OCI-LY7 (cell line): ENCODE results near the gene KRTCAP2. TPM values are rescaled to one million over a fixed set of nuclear protein-coding genes. Genes with fewer than 3 reads are reported as not detected.

Source experiments
- BruUV-seq: library from RNA; stranded (reverse); fragments of 400-500 nt; replicated peaks from 2 replicates; lab custom pipeline; 2021; lab: Mats Ljungman, UMichigan
- CTCF ChIA-PET: fragments of 300-600 bp; sonication (Branson Sonifier 250); formaldehyde crosslinking; loops from one replicate; lab custom pipeline; 2022; ENCODE audit warnings: antibody characterized with exemption; ENCODE audit not compliant: unreplicated experiment; lab: Charles Lee
- POLR2A ChIA-PET: fragments of 300-600 bp; sonication (Branson Sonifier 250); formaldehyde crosslinking; loops from one replicate; lab custom pipeline; 2022; ENCODE audit warnings: antibody characterized with exemption; lab: Charles Lee
- DNase-seq: peaks from one replicate; pipeline ENCODE4 v3.0.0-alpha.2; 2015; ENCODE audit warnings: low spot score
- H2AFZ ChIP-seq: fragments of 200-600 bp; sonication (generic), shearing (Covaris generic); 2 replicates; pipeline ENCODE4 v1.6.1; 2014; ENCODE audit warnings: mild to moderate bottlenecking, antibody characterized with exemption, low read length, moderate library complexity
- H3K27ac ChIP-seq: fragments of 200-600 bp; sonication (generic); 2 replicates; pipeline ENCODE4 v1.5.1; 2014; ENCODE audit warnings: mixed run types, low read depth, mild to moderate bottlenecking, moderate library complexity, low read length, inconsistent platforms; ENCODE audit not compliant: poor library complexity, severe bottlenecking
- H3K36me3 ChIP-seq: fragments of 200-600 bp; sonication (generic); 2 replicates; pipeline ENCODE4 v1.6.1; 2014; ENCODE audit warnings: mild to moderate bottlenecking, antibody characterized with exemption, low read length, moderate library complexity, mixed read lengths; ENCODE audit not compliant: insufficient read depth
- H3K4me1 ChIP-seq: fragments of 200-600 bp; sonication (generic); 2 replicates; pipeline ENCODE4 v1.5.1; 2014; ENCODE audit warnings: mild to moderate bottlenecking, low read length; ENCODE audit not compliant: insufficient read depth, poor library complexity, severe bottlenecking
- H3K4me2 ChIP-seq: fragments of 200-600 bp; sonication (generic); 2 replicates; pipeline ENCODE4 v1.6.1; 2014; ENCODE audit warnings: mild to moderate bottlenecking, low read length
- H3K4me3 ChIP-seq: fragments of 200-600 bp; sonication (generic); 2 replicates; pipeline ENCODE4 v1.5.1; 2014; ENCODE audit warnings: mild to moderate bottlenecking, low read depth, low read length; ENCODE audit not compliant: poor library complexity, severe bottlenecking
- H3K79me2 ChIP-seq: fragments of 200-600 bp; sonication (generic); 2 replicates; pipeline ENCODE4 v1.6.1; 2016; ENCODE audit warnings: low read depth, mild to moderate bottlenecking, low read length, moderate library complexity, mixed read lengths; ENCODE audit not compliant: insufficient read depth
- H3K9me2 ChIP-seq: fragments of 200-600 bp; sonication (generic); 2 replicates; pipeline ENCODE4 v1.6.1; 2016; ENCODE audit warnings: mild to moderate bottlenecking, low read length, mixed read lengths; ENCODE audit not compliant: insufficient read depth
- H3K9me3 ChIP-seq: fragments of 200-600 bp; sonication (generic); 2 replicates; pipeline ENCODE4 v1.6.1; 2014; ENCODE audit warnings: mild to moderate bottlenecking, mixed run types, low read length, mixed read lengths
- H4K20me1 ChIP-seq: fragments of 200-600 bp; sonication (generic); 2 replicates; pipeline ENCODE4 v1.6.1; 2014; ENCODE audit warnings: mild to moderate bottlenecking, antibody characterized with exemption, low read length, moderate library complexity, mixed read lengths; ENCODE audit not compliant: insufficient read depth
- EZH2phosphoT487 ChIP-seq: fragments of 200-600 bp; sonication (generic); IDR thresholded peaks from 2 replicates; pipeline ENCODE4 v1.6.1; 2018; ENCODE audit warnings: low read depth, borderline replicate concordance, mild to moderate bottlenecking, mixed run types, antibody characterized with exemption, low read length, moderate library complexity, mixed read lengths
- intact Hi-C: fragments of 100-400 bp; cut with micrococcal nuclease; formaldehyde crosslinking; loops from one replicate; pipeline ENCODE4 v1.10.0; 2022; ENCODE audit not compliant: unreplicated experiment
- total RNA-seq, 2 experiments: library from RNA; depleted of rRNA in 1 of 2; stranded (reverse); fragments of >200 nt in 1 of 2; shearing (Covaris generic) in 1 of 2; gene quantifications; 2 replicates each; pipeline ENCODE4 v1.2.3, GENCODE V29; 2014 to 2022
- TF ChIP-seq, protein P1 (sequence below): fragments of 200-600 bp; sonication (generic); conservative IDR thresholded peaks from 2 replicates; pipeline ENCODE4 v1.5.1; 2014; ENCODE audit warnings: mild to moderate bottlenecking, antibody characterized with exemption, low read length, moderate library complexity, mixed read lengths

KRTCAP2 gene
- total RNA-seq, 2 experiments from 2014 or later, result 128 to 141 TPM

- ChIA-PET CTCF (no interaction called here), POLR2A (no interaction called here)
- no peak overlapping the region for H2AFZ ChIP-seq
- BruUV-seq, result no TSS peak
- no peaks in the 10 kb centered on the region for H3K9me3 ChIP-seq
- no peaks in the 10 kb centered on the region for H3K36me3 ChIP-seq
- no peaks in the 10 kb centered on the region for H4K20me1 ChIP-seq
- no peak for TF ChIP-seq EZH2phosphoT487
- TF ChIP-seq, protein P1, sequence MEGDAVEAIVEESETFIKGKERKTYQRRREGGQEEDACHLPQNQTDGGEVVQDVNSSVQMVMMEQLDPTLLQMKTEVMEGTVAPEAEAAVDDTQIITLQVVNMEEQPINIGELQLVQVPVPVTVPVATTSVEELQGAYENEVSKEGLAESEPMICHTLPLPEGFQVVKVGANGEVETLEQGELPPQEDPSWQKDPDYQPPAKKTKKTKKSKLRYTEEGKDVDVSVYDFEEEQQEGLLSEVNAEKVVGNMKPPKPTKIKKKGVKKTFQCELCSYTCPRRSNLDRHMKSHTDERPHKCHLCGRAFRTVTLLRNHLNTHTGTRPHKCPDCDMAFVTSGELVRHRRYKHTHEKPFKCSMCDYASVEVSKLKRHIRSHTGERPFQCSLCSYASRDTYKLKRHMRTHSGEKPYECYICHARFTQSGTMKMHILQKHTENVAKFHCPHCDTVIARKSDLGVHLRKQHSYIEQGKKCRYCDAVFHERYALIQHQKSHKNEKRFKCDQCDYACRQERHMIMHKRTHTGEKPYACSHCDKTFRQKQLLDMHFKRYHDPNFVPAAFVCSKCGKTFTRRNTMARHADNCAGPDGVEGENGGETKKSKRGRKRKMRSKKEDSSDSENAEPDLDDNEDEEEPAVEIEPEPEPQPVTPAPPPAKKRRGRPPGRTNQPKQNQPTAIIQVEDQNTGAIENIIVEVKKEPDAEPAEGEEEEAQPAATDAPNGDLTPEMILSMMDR, result 0 out of 2 replicates have a peak, but pooled peaks have one; percentile 31
- no peak overlapping the region for H3K27ac ChIP-seq
- no peak for DNase-seq
- H3K4me2 ChIP-seq, result no peak overlapping the region
- no peak overlapping the region for H3K4me3 ChIP-seq
- H3K9me2 ChIP-seq, result no peaks in the 10 kb centered on the region
- no peaks in the 10 kb centered on the region for H3K4me1 ChIP-seq
- intact Hi-C loops, result no loop called here
- H3K79me2 ChIP-seq, result no peaks in the 10 kb centered on the region
These were observed 27.6 kb downstream of the KRTCAP2 start for GRCh38 chr1:155145491-155145890.

- ChIA-PET CTCF (no interaction called here), POLR2A (interaction anchor here (0.6 kb wide), 1 partner anchor 10 kb away, joined by 4 read pairs; no protein-coding TSS in a partner anchor)
- no peak for DNase-seq
- H3K27ac ChIP-seq, result no peak overlapping the region
- H3K79me2 ChIP-seq, result peaks cover 7% of the 10 kb centered on the region; the same call in 1 of the 2 replicates
- H3K9me3 ChIP-seq, result no peaks in the 10 kb centered on the region
- BruUV-seq, result no TSS peak
- H2AFZ ChIP-seq, result no peak overlapping the region; the same call in 1 of the 2 replicates
- no peaks in the 10 kb centered on the region for H4K20me1 ChIP-seq
- H3K9me2 ChIP-seq, result no peaks in the 10 kb centered on the region
- TF ChIP-seq, protein P1, result no peak
- no peak for TF ChIP-seq EZH2phosphoT487
- H3K4me1 ChIP-seq, result peaks cover 13% of the 10 kb centered on the region
- H3K36me3 ChIP-seq, result peaks cover 13% of the 10 kb centered on the region; the same call in 1 of the 2 replicates
- intact Hi-C loops, result loop anchor here (2.0 kb wide), 1 partner anchor 31 kb away; the partner anchor contains the start of genes KRTCAP2 and TRIM46
- H3K4me3 ChIP-seq, result no peak overlapping the region
- no peak overlapping the region for H3K4me2 ChIP-seq
These were observed 31.4 kb downstream of the KRTCAP2 start for GRCh38 chr1:155141749-155142148.

DNA sequence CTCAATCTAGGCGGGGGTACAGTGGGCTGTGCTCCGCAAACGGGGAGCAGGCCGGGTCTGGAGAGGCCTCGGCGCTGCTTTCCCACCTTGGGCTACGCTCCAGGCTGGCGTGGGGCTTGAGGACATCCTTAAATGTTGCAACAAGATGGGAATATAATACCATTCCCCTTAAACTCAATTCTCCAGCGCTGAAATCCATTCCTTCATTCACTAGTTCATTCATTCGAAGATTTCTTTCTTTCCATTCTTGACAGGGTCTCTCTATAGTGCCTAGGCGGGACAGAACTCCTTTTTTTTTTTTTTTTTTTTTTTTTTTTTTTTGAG, 32.5 kb downstream of the KRTCAP2 start:
- H4K20me1 ChIP-seq, result no peaks in the 10 kb centered on the region
- peak overlapping the region; percentile 95 for H3K4me3 ChIP-seq
- BruUV-seq, result no TSS peak
- POLR2A ChIA-PET, result interaction anchor here (0.6 kb wide), 1 partner anchor 620 kb away, joined by 3 read pairs; no protein-coding TSS in a partner anchor
- H3K36me3 ChIP-seq, result peaks cover 13% of the 10 kb centered on the region; the same call in 1 of the 2 replicates
- H3K9me2 ChIP-seq, result no peaks in the 10 kb centered on the region
- H3K27ac ChIP-seq, result no peak overlapping the region
- peaks cover 16% of the 10 kb centered on the region for H3K4me1 ChIP-seq
- peaks cover 7% of the 10 kb centered on the region; the same call in 1 of the 2 replicates for H3K79me2 ChIP-seq
- peak overlapping the region; percentile 93 for H2AFZ ChIP-seq
- TF ChIP-seq, protein P1, result no peak
- no peak for TF ChIP-seq EZH2phosphoT487
- intact Hi-C loops, result loop anchor here (2.0 kb wide), 1 partner anchor 32 kb away; the partner anchor contains the start of genes KRTCAP2 and TRIM46
- H3K9me3 ChIP-seq, result no peaks in the 10 kb centered on the region
- H3K4me2 ChIP-seq, result peak overlapping the region; percentile 92
- DNase-seq, result no peak
- CTCF ChIA-PET, result no interaction called here
